ENCODE results near the gene SNAI3.

DNA sequence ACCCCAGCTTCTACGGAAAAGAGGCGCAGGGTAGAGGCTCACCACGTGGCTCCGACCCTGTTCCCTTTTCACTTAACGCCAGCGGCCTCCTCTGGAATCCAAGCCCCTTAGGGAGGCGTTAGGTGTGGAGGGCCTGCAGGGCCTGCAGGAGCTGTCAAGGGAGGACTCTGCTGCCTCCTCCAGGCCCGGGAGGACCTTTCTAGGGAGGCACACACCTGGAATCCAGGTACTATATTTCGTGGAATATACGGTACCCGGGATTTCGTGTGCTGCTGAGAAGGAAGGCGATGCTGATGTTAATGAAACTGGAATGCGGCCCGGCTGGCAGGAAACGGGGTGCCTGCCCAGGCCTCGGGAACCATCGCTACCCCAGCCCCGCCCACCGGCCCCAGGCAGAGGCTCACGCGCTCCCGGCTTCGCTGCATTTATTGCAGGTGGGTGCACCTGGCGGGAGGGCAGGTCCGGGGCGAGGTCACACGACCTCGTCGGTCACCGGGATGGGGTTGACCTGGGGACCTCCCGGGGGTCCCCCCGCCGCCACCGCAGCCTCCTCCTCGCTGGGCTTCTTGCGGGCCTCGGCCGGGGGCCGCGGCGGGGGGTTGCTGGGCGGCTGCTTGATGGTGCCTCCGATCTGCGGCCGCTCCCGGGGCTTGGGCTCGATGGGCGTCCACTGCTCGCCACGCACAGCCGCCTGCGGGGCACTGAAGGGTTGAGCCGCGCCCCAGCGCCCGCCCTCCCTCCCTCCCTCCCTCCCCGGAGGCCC is 43.2 kb downstream of the SNAI3 start:
- TF ChIP-seq POLR2A (IDR thresholded peaks at IDR 0.05) = no peak
- TF ChIP-seq POLR2AphosphoS5 (IDR thresholded peaks at IDR 0.05) = peak; percentile 51 to 73 (median 52)
- TF ChIP-seq, protein P1, sequence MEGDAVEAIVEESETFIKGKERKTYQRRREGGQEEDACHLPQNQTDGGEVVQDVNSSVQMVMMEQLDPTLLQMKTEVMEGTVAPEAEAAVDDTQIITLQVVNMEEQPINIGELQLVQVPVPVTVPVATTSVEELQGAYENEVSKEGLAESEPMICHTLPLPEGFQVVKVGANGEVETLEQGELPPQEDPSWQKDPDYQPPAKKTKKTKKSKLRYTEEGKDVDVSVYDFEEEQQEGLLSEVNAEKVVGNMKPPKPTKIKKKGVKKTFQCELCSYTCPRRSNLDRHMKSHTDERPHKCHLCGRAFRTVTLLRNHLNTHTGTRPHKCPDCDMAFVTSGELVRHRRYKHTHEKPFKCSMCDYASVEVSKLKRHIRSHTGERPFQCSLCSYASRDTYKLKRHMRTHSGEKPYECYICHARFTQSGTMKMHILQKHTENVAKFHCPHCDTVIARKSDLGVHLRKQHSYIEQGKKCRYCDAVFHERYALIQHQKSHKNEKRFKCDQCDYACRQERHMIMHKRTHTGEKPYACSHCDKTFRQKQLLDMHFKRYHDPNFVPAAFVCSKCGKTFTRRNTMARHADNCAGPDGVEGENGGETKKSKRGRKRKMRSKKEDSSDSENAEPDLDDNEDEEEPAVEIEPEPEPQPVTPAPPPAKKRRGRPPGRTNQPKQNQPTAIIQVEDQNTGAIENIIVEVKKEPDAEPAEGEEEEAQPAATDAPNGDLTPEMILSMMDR (IDR thresholded peaks at IDR 0.05 in 8 of 11, conservative IDR thresholded peaks at IDR 0.05 in 3 of 11) = no peak

All from spleen (tissue), 7 donors.